Mucosa of descending colon (tissue), 3 donors: ENCODE measurements around the gene CAV1. TPM values are rescaled to one million over a fixed set of nuclear protein-coding genes. Genes with fewer than 3 reads are reported as not detected.

ENCODE experiments used
- ATAC-seq: fragments of 200-7000 bp; cut with Tn5 transposase; one replicate; pipeline ENCODE4 v1.9.1; 2020; ENCODE audit warnings: mild to moderate bottlenecking, moderate library complexity
- DNase-seq, 3 donors: peaks; one replicate each; pipeline ENCODE4 v3.0.0-alpha.2; 2020
- H3K36me3 ChIP-seq: fragments of 200-600 bp; one replicate; pipeline ENCODE4 v1.8.0; 2021; ENCODE audit warnings: low read depth, mild to moderate bottlenecking
- H3K4me1 ChIP-seq: fragments of 200-600 bp; one replicate; pipeline ENCODE4 v1.8.0; 2021; ENCODE audit warnings: low read depth, mild to moderate bottlenecking
- H3K4me3 ChIP-seq: fragments of 200-600 bp; one replicate; pipeline ENCODE4 v1.8.0; 2021; ENCODE audit warnings: mild to moderate bottlenecking
- H3K9me3 ChIP-seq: fragments of 200-600 bp; one replicate; pipeline ENCODE4 v1.8.0; 2021; ENCODE audit warnings: mild to moderate bottlenecking
- intact Hi-C, 2 donors: fragments of 100-400 bp; cut with DNase I in 1 of 2; cut with micrococcal nuclease in 1 of 2; formaldehyde crosslinking; loops; one replicate each; pipeline versions ENCODE4 v1.11.0 to v1.11.1; 2022; cut with DNase I, micrococcal nuclease
- total RNA-seq, 3 donors: library from RNA; stranded (reverse); fragmentation: NEBNext Ultra II Directional in 2 of 3; extraction: Animal tissue kit (Norgen Biotek cat#: 25700) in 2 of 3; gene quantifications; one replicate each; pipeline versions ENCODE4 v1.2.1 to v1.2.4, GENCODE V29; 2021 to 2023
- TF ChIP-seq, protein P1 (sequence below): fragments of 200-600 bp; IDR thresholded peaks from one replicate; pipeline ENCODE4 v1.8.0; 2022; ENCODE audit warnings: antibody characterized with exemption, mild to moderate bottlenecking
- donor health status: DM: no; HTN: no; CAD: no; lungs with moderate emphysema.
- donor health status: DM: no; HTN: no; CAD: no.
- donor health status: DM: no; HTN: yes; CAD: no.

Gene CAV1
- total RNA-seq, 3 donors from 2014 or later: 17.9 to 248 (median 46.1) TPM

DNA sequence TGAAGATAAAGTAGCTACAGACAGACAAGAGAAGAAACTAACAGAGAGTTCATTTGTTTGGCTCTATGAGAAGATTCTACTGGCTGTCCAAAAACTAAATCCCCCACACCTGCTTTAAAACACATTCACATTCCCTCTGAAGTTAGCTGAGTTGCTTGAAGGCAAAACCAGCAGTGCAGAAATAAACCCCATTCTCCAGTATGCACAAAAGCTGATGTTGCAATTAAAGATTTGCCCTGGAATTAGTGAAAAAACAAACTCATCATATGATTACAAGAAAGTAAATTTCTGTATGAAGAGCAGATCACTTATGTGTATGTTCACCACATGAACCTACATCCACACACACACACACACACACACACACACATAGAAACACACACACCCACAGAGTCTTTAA lies 9.3 kb upstream of the CAV1 start:
- TF ChIP-seq, protein P1, sequence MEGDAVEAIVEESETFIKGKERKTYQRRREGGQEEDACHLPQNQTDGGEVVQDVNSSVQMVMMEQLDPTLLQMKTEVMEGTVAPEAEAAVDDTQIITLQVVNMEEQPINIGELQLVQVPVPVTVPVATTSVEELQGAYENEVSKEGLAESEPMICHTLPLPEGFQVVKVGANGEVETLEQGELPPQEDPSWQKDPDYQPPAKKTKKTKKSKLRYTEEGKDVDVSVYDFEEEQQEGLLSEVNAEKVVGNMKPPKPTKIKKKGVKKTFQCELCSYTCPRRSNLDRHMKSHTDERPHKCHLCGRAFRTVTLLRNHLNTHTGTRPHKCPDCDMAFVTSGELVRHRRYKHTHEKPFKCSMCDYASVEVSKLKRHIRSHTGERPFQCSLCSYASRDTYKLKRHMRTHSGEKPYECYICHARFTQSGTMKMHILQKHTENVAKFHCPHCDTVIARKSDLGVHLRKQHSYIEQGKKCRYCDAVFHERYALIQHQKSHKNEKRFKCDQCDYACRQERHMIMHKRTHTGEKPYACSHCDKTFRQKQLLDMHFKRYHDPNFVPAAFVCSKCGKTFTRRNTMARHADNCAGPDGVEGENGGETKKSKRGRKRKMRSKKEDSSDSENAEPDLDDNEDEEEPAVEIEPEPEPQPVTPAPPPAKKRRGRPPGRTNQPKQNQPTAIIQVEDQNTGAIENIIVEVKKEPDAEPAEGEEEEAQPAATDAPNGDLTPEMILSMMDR: no peak
- no peaks in the 10 kb centered on the region for H3K36me3 ChIP-seq
- no peak overlapping the region for H3K4me3 ChIP-seq
- ATAC-seq: no peak
- intact Hi-C loops: no loop called here
- H3K4me1 ChIP-seq: no peaks in the 10 kb centered on the region
- no peak for DNase-seq
- H3K9me3 ChIP-seq: no peaks in the 10 kb centered on the region

DNA sequence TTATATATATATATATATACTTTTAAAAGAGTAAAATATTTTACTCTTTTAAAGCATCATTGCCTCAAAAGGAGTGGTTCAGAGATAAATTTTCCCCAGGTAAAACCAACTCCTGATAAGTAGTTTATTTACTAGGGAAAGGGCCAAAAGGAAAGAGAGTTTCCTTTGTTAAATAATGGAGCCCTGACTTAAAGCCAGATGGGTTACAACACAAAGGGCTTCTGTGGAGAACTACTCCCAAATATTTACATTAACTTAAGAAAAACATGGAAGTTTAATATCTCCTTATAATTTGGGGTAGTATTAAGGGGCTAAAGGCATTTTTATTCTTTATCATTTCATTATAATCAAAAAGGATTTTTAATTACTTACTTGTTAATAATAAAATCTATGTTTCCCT lies 8.5 kb upstream of the CAV1 start:
- Histone ChIP-seq H3K9me3 (no peaks in the 10 kb centered on the region), H3K36me3 (no peaks in the 10 kb centered on the region), H3K4me3 (no peak overlapping the region), H3K4me1 (no peaks in the 10 kb centered on the region)
- TF ChIP-seq, protein P1: no peak
- no peak for DNase-seq
- no peak for ATAC-seq
- intact Hi-C loops: no loop called here

DNA sequence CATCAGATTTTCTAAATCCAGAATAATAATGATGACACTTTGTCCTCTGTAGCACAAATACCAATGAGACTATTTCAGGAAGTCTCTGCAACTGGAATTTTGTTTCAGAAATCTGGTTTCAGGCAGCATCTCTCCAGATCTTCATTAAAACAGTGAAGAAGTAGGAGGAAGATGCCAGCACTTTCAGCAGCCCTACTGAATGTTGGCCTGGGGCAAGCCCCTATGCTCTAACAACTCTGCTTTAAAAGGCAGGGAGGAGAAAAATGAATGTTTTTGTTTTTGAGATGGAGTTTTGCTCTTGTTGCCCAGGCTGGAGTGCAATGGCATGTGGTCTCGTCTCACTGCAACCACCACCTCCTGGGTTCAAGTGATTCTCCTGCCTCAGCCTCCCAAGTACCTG lies 7.2 kb upstream of the CAV1 start:
- TF ChIP-seq, protein P1: no peak
- DNase-seq (no peak), ATAC-seq (no peak)
- Histone ChIP-seq H3K4me3 (no peak overlapping the region), H3K9me3 (no peaks in the 10 kb centered on the region), H3K36me3 (no peaks in the 10 kb centered on the region), H3K4me1 (no peaks in the 10 kb centered on the region)
- intact Hi-C loops: no loop called here

DNA sequence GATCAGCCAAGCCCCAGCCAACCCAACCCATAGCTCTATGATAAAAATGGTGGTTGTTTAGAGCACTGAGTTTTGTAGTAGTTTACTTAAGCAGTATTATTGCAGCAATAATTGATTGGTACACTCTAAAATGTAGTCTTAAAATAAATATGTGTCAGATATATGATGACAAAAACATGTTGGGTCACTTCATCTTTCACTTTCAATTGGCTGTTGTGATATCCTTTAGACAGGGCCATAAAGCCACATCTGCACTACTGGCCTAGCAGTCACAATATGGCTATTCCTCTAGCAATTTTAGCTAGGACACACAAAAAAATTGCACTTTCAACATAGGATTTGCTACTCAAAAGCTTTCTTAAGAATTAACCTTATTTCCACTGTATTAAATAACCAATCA lies 5.9 kb upstream of the CAV1 start:
- Histone ChIP-seq H3K36me3 (no peaks in the 10 kb centered on the region), H3K4me3 (no peak overlapping the region), H3K4me1 (no peaks in the 10 kb centered on the region), H3K9me3 (no peaks in the 10 kb centered on the region)
- DNase-seq: no peak
- TF ChIP-seq, protein P1: no peak
- intact Hi-C loops: no loop called here
- ATAC-seq: no peak

DNA sequence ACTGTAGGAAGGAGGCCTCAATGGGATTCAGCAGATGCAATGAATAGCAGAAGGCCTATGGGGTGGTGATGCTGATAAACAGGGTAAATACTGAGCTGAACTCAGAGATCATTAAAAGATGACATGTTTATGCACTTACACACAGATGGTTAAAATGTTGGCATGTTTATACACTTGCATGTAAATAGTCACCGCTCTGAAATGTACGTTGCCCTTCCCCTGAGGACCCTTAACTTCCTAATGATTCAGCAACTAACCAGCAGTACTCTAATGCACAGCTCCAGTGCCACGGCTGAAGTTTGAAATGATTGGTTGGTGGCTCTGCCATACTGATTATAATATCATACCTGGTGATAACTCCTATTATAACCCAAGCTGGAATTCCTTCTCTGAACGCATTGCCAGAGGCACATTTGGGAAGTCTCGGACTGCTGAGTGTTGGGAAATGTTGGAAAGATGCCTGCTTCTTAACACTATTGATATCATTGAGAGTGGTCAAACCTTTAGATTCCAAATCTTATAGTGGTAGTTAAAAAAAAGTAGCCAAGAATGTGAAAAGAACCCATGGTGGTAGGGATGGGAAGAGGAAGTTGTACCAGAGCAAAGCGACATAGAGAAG lies 3.7 kb upstream of the CAV1 start:
- Histone ChIP-seq H3K36me3 (no peaks in the 10 kb centered on the region), H3K4me1 (peaks cover 13% of the 10 kb centered on the region), H3K9me3 (no peaks in the 10 kb centered on the region), H3K4me3 (no peak overlapping the region)
- DNase-seq: no peak
- ATAC-seq: no peak
- intact Hi-C loops: loop anchor here in 1 of 2 donors (10.0 kb wide), 1 partner anchor 256 kb away; no protein-coding TSS in a partner anchor
- TF ChIP-seq, protein P1: no peak

DNA sequence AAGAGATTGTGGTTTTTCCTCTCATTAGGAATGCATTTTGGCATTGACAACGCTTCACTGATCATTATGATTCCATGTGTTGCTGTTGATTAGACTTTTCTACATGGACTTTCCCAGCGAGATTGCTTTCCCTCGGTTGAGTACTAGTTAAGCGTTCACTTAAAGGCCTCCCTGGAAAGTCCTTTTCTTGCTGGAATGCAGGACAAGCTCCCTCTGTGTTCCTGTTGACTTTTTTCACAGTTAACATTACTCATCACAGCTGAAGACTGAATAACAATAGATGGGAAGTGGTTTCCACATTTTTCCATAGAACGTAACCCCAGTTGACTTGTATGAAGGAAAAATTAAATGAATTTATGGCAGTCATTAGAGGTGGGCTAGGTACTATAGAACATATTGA lies 2.6 kb upstream of the CAV1 start:
- Histone ChIP-seq H3K36me3 (no peaks in the 10 kb centered on the region), H3K4me1 (peaks cover 13% of the 10 kb centered on the region), H3K4me3 (no peak overlapping the region), H3K9me3 (no peaks in the 10 kb centered on the region)
- no peak for DNase-seq
- ATAC-seq: no peak
- TF ChIP-seq, protein P1: no peak
- intact Hi-C loops: loop anchor here in 1 of 2 donors (10.0 kb wide), 1 partner anchor 257 kb away; no protein-coding TSS in a partner anchor
